GM18526 (cell line): ENCODE data around the gene PRR5L.

Experiments used
- POLR2A ChIP-seq: IDR thresholded peaks from 3 replicates; pipeline ENCODE4 v1.6.1; 2011; ENCODE audit not compliant: insufficient read length; ENCODE audit errors: extremely low read depth

Gene PRR5L

DNA sequence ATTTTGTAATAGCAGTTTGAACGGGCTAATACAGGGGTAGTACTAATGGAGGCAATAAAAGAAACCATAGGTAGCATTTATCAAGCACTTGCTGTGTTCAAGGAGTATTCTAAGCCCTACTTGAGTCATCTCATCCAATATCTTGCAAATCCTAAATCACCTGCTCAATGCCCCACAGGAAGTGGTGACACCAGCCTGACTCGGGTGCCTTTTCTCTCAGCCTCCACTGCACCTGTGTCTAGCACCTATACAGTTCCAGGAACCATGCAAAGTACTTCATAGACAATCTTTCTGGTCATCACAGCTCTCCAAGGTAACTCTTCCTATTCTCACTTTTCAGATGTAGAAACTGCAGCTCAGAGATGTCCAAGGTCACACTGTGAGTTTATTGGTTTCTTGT lies 98.0 kb downstream of the PRR5L start:
- no peak for TF ChIP-seq POLR2A

GRCh38 chr11:36394926-36395325 lies 98.8 kb downstream of the PRR5L start:
- no peak for TF ChIP-seq POLR2A

- TF ChIP-seq POLR2A, result no peak
Observed at GRCh38 chr11:36395978-36396736, 100.1 kb downstream of the PRR5L start.

- no peak for TF ChIP-seq POLR2A
Observed at GRCh38 chr11:36398231-36398953, 102.3 kb downstream of the PRR5L start.

DNA sequence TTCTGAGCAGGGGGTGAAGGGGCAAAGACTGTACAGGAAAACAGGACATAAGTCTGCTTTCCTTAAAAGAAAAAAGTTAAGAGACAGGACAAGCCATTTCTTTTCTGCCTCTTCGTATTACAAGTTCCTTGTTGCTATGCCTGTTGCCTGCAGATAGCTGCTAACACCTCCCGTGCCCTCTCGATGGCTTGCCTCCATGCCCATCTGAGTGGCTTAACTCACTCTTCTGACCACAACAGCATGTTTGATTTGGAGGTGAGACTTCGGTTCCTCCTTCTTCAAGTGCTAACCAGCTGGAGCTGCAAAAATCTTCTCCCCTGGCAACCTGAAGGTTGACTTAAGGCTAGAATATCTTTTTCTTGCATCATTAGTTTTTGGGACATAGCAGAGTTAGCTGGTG lies 103.1 kb downstream of the PRR5L start:
- TF ChIP-seq POLR2A, result no peak

DNA sequence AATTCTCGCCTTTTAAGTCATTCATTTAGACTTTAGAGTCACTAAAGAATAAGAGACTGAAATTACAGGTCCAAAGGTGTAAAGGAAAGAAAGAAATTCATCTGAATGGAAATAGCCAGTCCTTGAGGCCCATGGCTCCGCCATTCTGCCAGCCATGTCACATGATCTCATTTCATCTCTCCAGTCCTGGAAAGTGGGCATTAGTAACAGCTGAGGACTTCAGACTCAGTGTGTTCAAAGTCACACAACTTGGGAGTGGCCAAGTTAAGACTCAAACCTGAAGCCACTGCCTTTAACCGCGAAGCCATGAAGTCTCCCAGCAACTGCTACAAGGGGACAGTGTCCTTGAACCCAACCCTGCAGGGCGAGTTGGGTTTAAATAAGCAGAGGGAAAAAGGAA lies 103.7 kb downstream of the PRR5L start:
- TF ChIP-seq POLR2A, result no peak

GRCh38 chr11:36400766-36401455 lies 104.8 kb downstream of the PRR5L start:
- TF ChIP-seq POLR2A, result no peak

GRCh38 chr11:36402568-36403170 lies 106.6 kb downstream of the PRR5L start:
- TF ChIP-seq POLR2A, result no peak

- no peak for TF ChIP-seq POLR2A
Observed at GRCh38 chr11:36403661-36404060, 107.6 kb downstream of the PRR5L start.

GRCh38 chr11:36404831-36405230 lies 108.7 kb downstream of the PRR5L start:
- no peak for TF ChIP-seq POLR2A

DNA sequence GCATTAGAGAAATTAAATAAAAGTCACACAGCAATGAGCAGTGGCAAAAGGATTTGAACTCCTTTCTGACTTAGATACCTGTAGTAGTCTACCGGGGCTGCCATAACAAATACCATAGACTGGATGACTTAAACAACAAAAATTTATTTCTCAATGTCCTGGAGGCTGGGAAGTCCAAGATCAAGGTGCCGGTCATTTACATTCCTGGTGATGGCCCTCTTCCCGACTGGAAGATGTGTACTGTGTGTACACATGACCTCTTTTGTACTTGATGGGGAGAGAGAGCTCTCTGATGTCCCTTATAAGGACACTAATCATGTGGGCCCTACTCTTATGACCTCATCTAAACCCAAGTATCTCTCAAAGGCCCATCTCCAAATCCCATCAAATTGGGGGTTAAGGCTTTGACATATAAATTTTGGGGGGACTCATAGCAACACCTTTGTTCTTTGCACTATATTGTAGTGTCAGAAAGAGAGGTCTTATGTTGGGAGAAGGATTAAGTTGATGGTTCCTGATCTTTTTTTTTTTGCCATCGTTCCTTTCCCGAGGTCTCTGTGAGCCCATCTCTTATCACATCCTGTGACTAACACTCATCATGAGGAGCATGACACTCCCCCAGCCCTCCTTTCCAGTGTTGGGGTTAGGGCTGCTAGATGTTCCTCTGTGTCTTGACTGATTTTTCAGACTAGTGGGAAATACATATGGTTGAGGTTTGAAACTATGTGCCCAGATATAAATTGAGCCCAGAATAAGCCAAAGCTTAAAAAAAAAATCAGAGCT lies 109.7 kb downstream of the PRR5L start:
- TF ChIP-seq POLR2A, result no peak

DNA sequence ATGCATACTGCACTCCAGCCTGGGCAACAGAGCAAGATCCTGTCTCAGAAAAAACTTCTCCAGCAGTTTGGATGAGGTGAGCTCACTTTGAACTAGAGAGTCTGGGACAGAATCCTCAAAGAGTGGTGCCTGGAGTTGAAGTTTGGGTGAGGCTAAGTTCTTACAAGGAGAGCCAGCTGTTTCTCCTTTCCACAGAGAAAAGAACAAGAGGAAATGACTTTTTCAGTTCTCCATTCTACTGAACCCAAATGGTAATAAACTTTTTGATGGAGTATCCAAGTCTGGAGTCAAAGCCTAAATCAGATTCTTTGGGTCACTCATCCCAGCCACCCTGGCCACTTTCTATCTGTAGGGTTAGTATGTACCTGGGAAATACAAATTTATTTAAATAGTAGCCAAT lies 111.3 kb downstream of the PRR5L start:
- TF ChIP-seq POLR2A, result no peak

GRCh38 chr11:36408498-36409136 lies 112.5 kb downstream of the PRR5L start:
- no peak for TF ChIP-seq POLR2A

GRCh38 chr11:36409152-36409816 lies 113.2 kb downstream of the PRR5L start:
- TF ChIP-seq POLR2A, result no peak
